ENCODE data around the gene ADPRS. TPM values are rescaled to one million over a fixed set of nuclear protein-coding genes. Genes with fewer than 3 reads are reported as not detected.

The ADPRS gene
- total and polyA plus RNA-seq, 2 donors (not counting 3 experiments of a cell fraction or from before 2014, with no cell fraction given), result 32.9 to 48.1 TPM

DNA sequence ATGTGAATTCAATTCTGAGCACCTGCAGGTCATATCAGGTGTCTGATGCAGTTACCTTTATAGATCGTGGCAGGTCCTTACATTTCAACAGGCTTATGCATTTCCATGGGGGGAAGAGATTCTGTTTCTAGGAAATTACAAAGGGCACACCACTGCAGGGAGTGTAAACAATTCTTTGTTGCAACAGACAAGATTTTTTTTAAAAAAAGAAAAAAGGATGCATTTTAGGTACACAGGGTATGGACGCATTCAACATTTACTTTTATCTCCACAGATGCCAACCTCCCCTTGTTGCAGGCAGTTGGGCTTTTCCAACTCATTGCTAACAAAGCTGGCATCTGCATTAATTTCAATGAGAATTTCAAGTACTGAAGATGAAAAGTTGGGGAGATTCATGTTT lies 18.3 kb upstream of the ADPRS start:
- FAIRE-seq (no peak), DNase-seq (ENCODE audit: low read depth, low spot score) (no peak)
- intact Hi-C loops (cut with micrococcal nuclease) (no loop called here), dilution Hi-C loops (cut with MboI; ENCODE audit: extremely low pct_ligation_motif_present, low sequenced_read_pairs) (no loop called here)
- no peaks in the 10 kb centered on the region for H3K36me3 ChIP-seq (ENCODE audit: control insufficient read depth in 2 of 2, extremely low read depth in 1 of 2, insufficient read depth in 2 of 2, low read length in 2 of 2)
- H4K20me1 ChIP-seq (replicated peaks; ENCODE audit: control insufficient read depth, extremely low read depth, insufficient read depth, low read length), result no peaks in the 10 kb centered on the region
- H3K9me1 ChIP-seq (replicated peaks; ENCODE audit: control insufficient read depth, extremely low read depth, insufficient read depth, low read length), result no peaks in the 10 kb centered on the region
- H3K27me3 ChIP-seq (ENCODE audit: control insufficient read depth in 2 of 2, insufficient read depth in 2 of 2, low read length in 2 of 2), result no peaks in the 10 kb centered on the region
- CTCF ChIA-PET, result no interaction called here
- H3K4me2 ChIP-seq (ENCODE audit: insufficient read depth, low read length), result no peak overlapping the region
- H3K27ac ChIP-seq (ENCODE audit: insufficient read depth, low read depth, low read length), result no peak overlapping the region
- H2AFZ ChIP-seq (ENCODE audit: low read depth, low read length), result no peak overlapping the region
- no peaks in the 10 kb centered on the region for H3K79me2 ChIP-seq (ENCODE audit: control insufficient read depth, insufficient read depth, low read length)
- BruUV-seq (replicated peaks), result no TSS peak
- POLR2A ChIA-PET, result no interaction called here
- no peaks in the 10 kb centered on the region for H3K9me3 ChIP-seq (replicated peaks; ENCODE audit: control insufficient read depth, insufficient read depth, low read length)
- H3K4me3 ChIP-seq (replicated peaks in 1 of 3; ENCODE audit: insufficient read depth in 1 of 3, low read depth in 1 of 3, low read length in 3 of 3), result no peak overlapping the region
- no peak overlapping the region for H3K9ac ChIP-seq (replicated peaks; ENCODE audit: extremely low read depth, insufficient read depth, low read length)
- TF ChIP-seq POLR2A (IDR thresholded peaks at IDR 0.05; ENCODE audit: low read depth, low read length) (no peak), FOS (IDR thresholded peaks at IDR 0.05; ENCODE audit: borderline replicate concordance, insufficient read depth, low read length) (no peak), MYC (IDR thresholded peaks at IDR 0.05; ENCODE audit: low read depth, low read length) (no peak), GATA2 (IDR thresholded peaks at IDR 0.05; ENCODE audit: insufficient read depth, insufficient read length, low read depth, low read length) (no peak), POLR2AphosphoS5 (IDR thresholded peaks at IDR 0.05; ENCODE audit: insufficient read depth, low read depth, low read length) (no peak), JUN (IDR thresholded peaks at IDR 0.05; ENCODE audit: borderline replicate concordance, insufficient read depth, insufficient read length, low read depth) (no peak)
- TF ChIP-seq, protein P1, sequence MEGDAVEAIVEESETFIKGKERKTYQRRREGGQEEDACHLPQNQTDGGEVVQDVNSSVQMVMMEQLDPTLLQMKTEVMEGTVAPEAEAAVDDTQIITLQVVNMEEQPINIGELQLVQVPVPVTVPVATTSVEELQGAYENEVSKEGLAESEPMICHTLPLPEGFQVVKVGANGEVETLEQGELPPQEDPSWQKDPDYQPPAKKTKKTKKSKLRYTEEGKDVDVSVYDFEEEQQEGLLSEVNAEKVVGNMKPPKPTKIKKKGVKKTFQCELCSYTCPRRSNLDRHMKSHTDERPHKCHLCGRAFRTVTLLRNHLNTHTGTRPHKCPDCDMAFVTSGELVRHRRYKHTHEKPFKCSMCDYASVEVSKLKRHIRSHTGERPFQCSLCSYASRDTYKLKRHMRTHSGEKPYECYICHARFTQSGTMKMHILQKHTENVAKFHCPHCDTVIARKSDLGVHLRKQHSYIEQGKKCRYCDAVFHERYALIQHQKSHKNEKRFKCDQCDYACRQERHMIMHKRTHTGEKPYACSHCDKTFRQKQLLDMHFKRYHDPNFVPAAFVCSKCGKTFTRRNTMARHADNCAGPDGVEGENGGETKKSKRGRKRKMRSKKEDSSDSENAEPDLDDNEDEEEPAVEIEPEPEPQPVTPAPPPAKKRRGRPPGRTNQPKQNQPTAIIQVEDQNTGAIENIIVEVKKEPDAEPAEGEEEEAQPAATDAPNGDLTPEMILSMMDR (IDR thresholded peaks at IDR 0.05; ENCODE audit: extremely low read depth in 1 of 2, insufficient read depth in 1 of 2, low read depth in 1 of 2, low read length in 2 of 2), result no peak
- TF ChIP-seq, protein P2, sequence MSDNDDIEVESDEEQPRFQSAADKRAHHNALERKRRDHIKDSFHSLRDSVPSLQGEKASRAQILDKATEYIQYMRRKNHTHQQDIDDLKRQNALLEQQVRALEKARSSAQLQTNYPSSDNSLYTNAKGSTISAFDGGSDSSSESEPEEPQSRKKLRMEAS (IDR thresholded peaks at IDR 0.05; ENCODE audit: insufficient read depth, insufficient read length), result no peak
- no peaks in the 10 kb centered on the region for H3K4me1 ChIP-seq (ENCODE audit: control insufficient read depth, extremely low read depth, insufficient read depth, low read length)

All from endothelial cell of umbilical vein (primary cell).